Measurements from ENCODE around the gene CSRP1. TPM values are rescaled to one million over a fixed set of nuclear protein-coding genes. Genes with fewer than 3 reads are reported as not detected.

Gene CSRP1
- total RNA-seq, 2 experiments from 2014 or later, result 77.1 to 77.8 TPM

DNA sequence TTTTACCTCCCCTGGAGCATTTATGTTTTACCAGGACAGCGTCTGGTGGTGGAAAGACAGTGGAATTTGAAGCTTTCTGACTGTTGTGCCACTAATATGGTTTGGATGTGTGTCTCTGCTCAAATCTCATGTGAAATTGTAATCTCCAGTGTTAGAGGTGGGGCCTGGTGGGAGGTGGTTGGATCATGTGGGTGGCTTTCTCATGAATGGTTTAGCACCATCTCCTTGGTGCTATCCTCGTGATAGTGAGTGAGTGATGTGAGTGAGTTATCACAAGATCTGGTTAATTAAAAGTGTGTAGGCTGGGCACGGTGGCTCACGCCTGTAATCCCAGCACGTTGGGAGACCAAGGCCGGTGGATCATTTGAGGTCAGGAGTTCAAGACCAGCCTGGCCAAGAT lies 61.6 kb downstream of the CSRP1 start:
- DNase-seq, result no peak
- peaks cover 31% of the 10 kb centered on the region for H3K27me3 Mint-ChIP-seq
- ChIA-PET POLR2A (no interaction called here), CTCF (interaction anchor here (2.2 to 8.2 kb wide), 3 partner anchors 36 to 68 kb away, joined by 7 to 153 read pairs (median 140); no protein-coding TSS in a partner anchor)
- no peak overlapping the region for H3K27ac Mint-ChIP-seq
- H3K36me3 Mint-ChIP-seq (ENCODE audit: low read depth), result no peaks in the 10 kb centered on the region
- H3K4me3 Mint-ChIP-seq, result no peak overlapping the region
- H3K4me1 Mint-ChIP-seq, result peaks cover 17% of the 10 kb centered on the region
- H3K9me3 Mint-ChIP-seq, result no peaks in the 10 kb centered on the region

DNA sequence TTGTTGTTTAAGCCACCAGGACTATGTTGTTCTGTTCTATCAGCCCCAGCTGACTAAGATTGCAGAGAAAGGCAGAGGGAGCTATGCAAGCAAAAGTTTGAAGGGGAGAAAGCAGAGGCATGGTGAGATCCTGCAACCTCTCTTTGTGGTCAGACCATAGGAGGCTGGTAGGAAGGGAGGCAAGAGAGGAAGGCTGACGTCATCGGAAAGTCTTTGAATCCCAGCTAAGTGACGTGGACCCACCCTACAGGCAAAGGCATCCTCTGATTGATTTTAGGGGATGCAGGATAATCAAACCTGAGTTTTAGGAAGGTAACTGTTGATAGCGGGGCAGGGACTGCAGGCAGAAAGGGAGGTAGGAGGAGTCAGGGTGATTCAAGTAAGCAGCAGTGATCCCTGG lies 62.1 kb downstream of the CSRP1 start:
- POLR2A ChIA-PET, result no interaction called here
- H3K27ac Mint-ChIP-seq, result no peak overlapping the region
- no peak overlapping the region for H3K4me3 Mint-ChIP-seq

DNA sequence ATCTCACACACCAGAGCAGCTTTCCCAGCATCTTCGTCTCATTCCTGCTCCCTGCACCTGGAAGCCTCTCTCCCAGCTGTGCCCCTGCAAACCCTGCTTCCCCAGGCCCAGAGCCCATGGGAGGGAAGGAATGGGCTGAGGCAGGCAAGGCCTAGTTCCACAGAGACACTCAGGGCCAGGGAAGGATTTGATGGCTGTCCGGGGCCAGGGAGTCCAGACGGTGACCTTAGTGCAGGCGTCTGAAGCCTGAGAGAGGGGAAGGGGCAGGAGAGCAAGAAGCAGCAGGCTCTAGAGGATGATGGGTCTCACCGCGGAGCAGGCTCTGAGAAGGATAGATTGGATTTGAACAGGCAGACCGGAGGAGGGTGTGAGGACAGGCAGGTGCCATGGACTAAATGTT lies 63.2 kb downstream of the CSRP1 start:
- ChIA-PET CTCF (interaction anchor here (2.2 kb wide), 1 partner anchor 38 kb away, joined by 7 read pairs; no protein-coding TSS in a partner anchor), POLR2A (no interaction called here)
- DNase-seq, result no peak
- Mint-ChIP-seq H3K4me3 (no peak overlapping the region), H3K9me3 (no peaks in the 10 kb centered on the region), H3K27me3 (peaks cover 37% of the 10 kb centered on the region), H3K4me1 (peaks cover 15% of the 10 kb centered on the region), H3K36me3 (ENCODE audit: low read depth) (no peaks in the 10 kb centered on the region), H3K27ac (no peak overlapping the region)

More for the DNA sequence above, 62.1 kb downstream of the CSRP1 start:
- peaks cover 33% of the 10 kb centered on the region for H3K27me3 Mint-ChIP-seq
- H3K9me3 Mint-ChIP-seq, result no peaks in the 10 kb centered on the region
- H3K36me3 Mint-ChIP-seq (ENCODE audit: low read depth), result no peaks in the 10 kb centered on the region
- CTCF ChIA-PET, result interaction anchor here (0.6 to 2.2 kb wide), 3 partner anchors 9 to 43 kb away, joined by 3 to 7 read pairs (median 3); no protein-coding TSS in a partner anchor
- H3K4me1 Mint-ChIP-seq, result peaks cover 17% of the 10 kb centered on the region
- no peak for DNase-seq

- Mint-ChIP-seq H3K4me3 (no peak overlapping the region), H3K4me1 (peaks cover 4% of the 10 kb centered on the region)
- POLR2A ChIA-PET, result no interaction called here
Measured at GRCh38 chr1:201436969-201437368, 70.0 kb downstream of the CSRP1 start.

DNA sequence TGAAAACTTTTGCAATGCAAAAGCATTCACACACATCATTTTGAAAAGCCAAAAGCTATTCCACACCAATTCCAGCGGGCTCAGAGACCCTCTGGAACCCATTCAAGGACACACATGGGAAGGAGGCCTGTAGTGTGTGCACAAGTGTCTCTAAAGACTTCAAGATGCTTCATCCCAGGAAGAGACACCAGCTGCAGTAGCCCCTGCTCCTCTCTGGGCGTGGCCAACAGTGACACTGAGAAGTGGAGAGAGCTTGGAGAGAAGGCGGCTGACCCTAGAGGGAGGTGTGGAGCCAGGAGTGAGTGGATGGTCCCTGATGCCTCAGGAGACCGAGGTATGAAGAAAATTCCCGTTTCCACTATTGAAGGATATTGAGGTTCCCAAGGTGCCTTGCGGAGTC lies 70.5 kb downstream of the CSRP1 start:
- no peak for DNase-seq
- CTCF ChIA-PET, result interaction anchor here (0.9 to 2.5 kb wide), 8 partner anchors 12 to 79 kb away, joined by 3 to 36 read pairs (median 10); partner anchors contain the start of gene PHLDA3
- Mint-ChIP-seq H3K4me3 (no peak overlapping the region), H3K9me3 (no peaks in the 10 kb centered on the region), H3K4me1 (peaks cover 4% of the 10 kb centered on the region), H3K36me3 (ENCODE audit: low read depth) (no peaks in the 10 kb centered on the region), H3K27ac (no peak overlapping the region), H3K27me3 (peaks cover 34% of the 10 kb centered on the region)
- POLR2A ChIA-PET, result no interaction called here

More at GRCh38 chr1:201436969-201437368, 70.0 kb downstream of the CSRP1 start:
- Mint-ChIP-seq H3K9me3 (no peaks in the 10 kb centered on the region), H3K27me3 (peaks cover 38% of the 10 kb centered on the region), H3K36me3 (ENCODE audit: low read depth) (no peaks in the 10 kb centered on the region), H3K27ac (no peak overlapping the region)
- CTCF ChIA-PET, result interaction anchor here (0.7 to 2.5 kb wide), 6 partner anchors 12 to 76 kb away, joined by 3 to 36 read pairs (median 18); no protein-coding TSS in a partner anchor
- no peak for DNase-seq

DNA sequence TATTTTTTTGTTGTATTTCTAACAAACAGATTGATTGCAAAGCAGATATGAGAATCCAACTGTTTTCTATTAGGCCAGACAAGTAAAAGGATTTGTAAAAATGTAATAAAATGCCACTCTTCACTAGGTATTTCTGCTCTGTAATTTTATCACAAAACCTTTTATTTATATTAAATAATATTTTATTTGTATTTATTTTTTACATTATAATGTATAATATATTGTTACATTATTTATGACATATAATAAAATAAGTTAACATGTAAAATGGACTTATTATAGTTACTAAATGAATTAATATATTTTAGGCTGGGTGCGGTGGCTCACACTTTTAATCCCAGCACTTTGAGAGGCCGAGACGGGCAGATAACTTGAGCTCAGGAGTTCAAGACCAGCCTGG lies 72.7 kb downstream of the CSRP1 start:
- Mint-ChIP-seq H3K36me3 (ENCODE audit: low read depth) (no peaks in the 10 kb centered on the region), H3K9me3 (no peaks in the 10 kb centered on the region), H3K27me3 (peaks cover 30% of the 10 kb centered on the region), H3K4me3 (no peak overlapping the region), H3K4me1 (peaks cover 4% of the 10 kb centered on the region), H3K27ac (no peak overlapping the region)
- POLR2A ChIA-PET, result no interaction called here
- DNase-seq, result no peak
- CTCF ChIA-PET, result interaction anchor here (1.6 to 2.6 kb wide), 3 partner anchors 13 to 78 kb away, joined by 9 to 36 read pairs (median 18); no protein-coding TSS in a partner anchor

DNA sequence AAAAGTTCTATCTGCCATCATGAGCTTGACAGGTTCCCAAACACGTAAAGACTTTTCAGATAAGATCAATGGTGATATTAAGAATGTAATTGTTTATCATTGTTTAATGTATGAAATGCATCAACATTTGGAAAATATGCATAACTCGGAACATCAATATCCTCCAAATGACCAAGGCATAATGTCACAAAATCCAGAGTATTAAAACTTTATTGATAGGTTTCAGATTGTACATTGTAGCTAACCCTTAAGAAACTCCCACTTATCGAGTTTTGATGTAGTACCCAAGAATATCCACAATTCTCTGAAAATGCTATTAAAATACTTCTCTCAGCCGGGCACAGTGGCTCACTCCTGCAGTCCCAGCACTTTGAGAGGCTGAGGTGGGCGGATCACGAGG lies 73.3 kb downstream of the CSRP1 start:
- peaks cover 4% of the 10 kb centered on the region for H3K4me1 Mint-ChIP-seq
- ChIA-PET POLR2A (no interaction called here), CTCF (interaction anchor here (1.3 to 2.6 kb wide), 4 partner anchors 14 to 97 kb away, joined by 3 to 18 read pairs (median 8); no protein-coding TSS in a partner anchor)
- peaks cover 31% of the 10 kb centered on the region for H3K27me3 Mint-ChIP-seq
- DNase-seq, result no peak
- no peak overlapping the region for H3K4me3 Mint-ChIP-seq
- H3K27ac Mint-ChIP-seq, result no peak overlapping the region
- no peaks in the 10 kb centered on the region for H3K36me3 Mint-ChIP-seq (ENCODE audit: low read depth)
- H3K9me3 Mint-ChIP-seq, result no peaks in the 10 kb centered on the region

Other genes with a start within 250 kb of the CSRP1 start
- not detected for gene PKP1, start 223.6 kb downstream of the CSRP1 start, total RNA-seq
- gene TNNT2, start 129.4 kb downstream of the CSRP1 start, total RNA-seq, result not detected
- gene LAD1, start 107.8 kb downstream of the CSRP1 start, total RNA-seq, result not detected
- gene TNNI1, start 85.4 kb downstream of the CSRP1 start, total RNA-seq, result not detected
- 10 to 100 TPM in 1 of 2 experiments, 1 to 10 TPM in 1; 9.0 to 11.4 TPM for gene PHLDA3, start 37.9 kb downstream of the CSRP1 start, total RNA-seq
- gene NAV1, start 32.0 kb upstream of the CSRP1 start, total RNA-seq, result 1 to 10 TPM; 2.8 to 3.0 TPM

All from activated CD4-positive, alpha-beta memory T cell treated with anti-CD3 and anti-CD28 coated beads, Interleukin-2, amount 10 ng/mL, durations not matched to agents 7 days and 5 days (primary cell).